AML-193 (cell line): Measurements from ENCODE around the gene ZMYND19.
"Not testable (repeated sequence)": the region's sequence is repeated elsewhere in the genome, so short reads cannot be mapped to it uniquely, and the experiment has no call there.

Experiments
- DNase-seq, 2 experiments: peaks; one replicate each; lab custom pipeline; 2025; lab: John Stamatoyannopoulos, UW

Gene ZMYND19

DNA sequence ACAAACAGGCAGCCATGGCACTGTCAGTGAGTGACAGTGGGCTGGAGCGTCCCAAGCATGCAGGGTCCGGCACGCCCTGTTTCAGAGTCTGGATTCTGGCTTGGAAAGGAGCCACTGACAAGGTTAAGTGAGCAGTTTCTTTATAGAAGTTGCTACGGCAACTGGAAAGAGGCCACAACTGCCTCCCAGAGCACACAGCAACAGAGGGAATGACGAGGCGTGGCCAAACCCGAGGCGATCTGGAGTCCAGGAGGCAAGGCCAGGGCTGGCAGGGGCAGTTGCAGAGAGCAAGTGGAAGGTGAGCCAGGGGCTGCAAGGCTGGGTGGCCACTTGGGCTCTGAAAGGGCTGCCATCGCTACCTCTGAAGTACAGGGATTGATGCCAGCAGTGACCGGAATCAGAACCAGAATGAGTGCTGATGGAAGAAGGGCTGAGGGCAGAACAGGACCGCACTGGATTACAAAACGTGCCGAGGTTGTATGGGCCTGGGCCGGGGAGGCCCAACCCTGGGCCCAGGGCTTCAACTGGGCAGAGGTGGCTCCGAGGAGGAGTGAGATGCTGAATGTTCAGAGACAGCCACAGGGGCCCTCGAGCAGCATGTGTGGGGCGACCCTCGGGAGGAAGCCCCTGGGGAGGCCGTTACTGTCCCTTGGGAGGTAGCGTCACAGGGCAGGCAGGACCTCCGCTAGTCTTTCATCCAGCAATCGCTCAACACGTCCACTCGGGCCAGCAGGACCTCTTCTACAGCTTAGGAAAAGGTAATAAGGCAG is 34.1 kb downstream of the ZMYND19 start:
- DNase-seq: no peak

DNA sequence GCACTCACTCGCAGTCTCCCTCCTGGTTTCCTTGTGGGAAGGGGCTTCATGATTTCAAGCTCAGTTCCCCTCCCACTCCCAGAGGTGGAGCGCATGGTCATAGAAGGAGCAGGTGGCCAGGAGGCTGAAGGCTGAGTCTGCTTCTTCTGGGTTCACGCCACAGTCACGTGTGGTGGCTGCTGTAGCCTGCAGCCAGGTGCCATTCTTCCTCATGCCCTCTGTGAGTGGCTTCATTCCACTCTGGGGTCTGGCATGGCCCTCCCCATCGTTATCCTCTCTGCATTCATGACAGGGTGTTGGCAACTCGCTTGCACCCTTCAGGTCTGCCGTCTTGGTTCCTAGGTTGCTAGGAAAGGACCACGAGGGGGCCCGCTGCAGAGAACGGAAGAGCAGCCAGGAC is 35.1 kb downstream of the ZMYND19 start:
- DNase-seq: no peak

DNA sequence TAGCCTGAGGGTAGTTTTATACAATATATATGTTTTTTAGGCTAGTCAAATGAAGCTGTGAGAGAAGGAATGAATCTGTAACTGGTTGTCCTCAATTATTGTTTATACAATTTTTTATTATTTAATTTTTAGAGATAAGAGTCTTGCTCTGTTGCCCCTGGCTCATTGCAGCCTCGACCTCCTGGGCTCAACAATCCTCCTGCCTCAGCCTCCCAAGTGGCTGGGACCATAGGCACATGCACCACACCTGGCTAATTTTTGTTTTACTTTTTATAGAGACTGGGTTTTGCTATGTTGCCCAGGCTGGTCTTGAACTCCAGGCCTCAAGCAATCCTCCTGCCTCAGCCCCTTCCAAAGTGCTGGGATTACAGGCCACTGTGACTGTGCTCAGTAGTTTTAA is 36.0 kb downstream of the ZMYND19 start:
- DNase-seq: no peak

DNA sequence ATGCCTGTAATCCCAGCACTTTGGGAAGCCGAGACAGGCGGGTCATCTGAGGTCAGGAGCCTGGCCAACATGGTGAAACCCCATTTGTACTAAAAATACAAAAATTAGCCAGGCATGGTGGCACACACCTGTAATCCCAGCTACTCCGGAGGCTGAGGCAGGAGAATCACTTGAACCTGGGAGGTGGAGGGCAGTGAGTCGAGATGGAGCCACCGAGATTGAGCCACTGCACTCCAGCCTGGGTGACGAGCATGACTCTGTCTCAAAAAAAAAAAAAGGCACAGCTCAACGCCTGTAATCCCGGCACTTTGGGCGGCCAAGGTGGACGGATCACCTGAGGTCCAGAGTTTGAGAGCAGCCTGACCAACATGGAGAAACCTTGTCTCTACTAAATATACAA is 36.7 kb downstream of the ZMYND19 start:
- DNase-seq: not testable (repeated sequence)

DNA sequence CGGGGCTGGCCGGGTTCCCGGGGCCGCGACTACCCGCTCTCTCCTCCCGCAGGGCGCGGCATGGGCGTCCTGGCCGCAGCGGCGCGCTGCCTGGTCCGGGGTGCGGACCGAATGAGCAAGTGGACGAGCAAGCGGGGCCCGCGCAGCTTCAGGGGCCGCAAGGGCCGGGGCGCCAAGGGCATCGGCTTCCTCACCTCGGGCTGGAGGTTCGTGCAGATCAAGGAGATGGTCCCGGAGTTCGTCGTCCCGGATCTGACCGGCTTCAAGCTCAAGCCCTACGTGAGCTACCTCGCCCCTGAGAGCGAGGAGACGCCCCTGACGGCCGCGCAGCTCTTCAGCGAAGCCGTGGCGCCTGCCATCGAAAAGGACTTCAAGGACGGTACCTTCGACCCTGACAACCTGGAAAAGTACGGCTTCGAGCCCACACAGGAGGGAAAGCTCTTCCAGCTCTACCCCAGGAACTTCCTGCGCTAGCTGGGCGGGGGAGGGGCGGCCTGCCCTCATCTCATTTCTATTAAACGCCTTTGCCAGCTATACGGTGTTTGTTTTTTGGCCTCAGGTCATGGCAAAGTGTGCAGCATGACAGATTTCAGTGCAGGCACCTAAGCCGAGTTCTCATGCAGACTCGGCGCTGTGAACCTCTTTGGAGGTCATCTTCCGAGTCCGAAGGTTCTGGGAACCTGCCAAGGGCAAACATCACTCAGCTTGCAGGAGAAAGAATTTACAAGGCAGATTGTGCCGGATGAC is 38.1 kb downstream of the ZMYND19 start:
- DNase-seq: no peak

DNA sequence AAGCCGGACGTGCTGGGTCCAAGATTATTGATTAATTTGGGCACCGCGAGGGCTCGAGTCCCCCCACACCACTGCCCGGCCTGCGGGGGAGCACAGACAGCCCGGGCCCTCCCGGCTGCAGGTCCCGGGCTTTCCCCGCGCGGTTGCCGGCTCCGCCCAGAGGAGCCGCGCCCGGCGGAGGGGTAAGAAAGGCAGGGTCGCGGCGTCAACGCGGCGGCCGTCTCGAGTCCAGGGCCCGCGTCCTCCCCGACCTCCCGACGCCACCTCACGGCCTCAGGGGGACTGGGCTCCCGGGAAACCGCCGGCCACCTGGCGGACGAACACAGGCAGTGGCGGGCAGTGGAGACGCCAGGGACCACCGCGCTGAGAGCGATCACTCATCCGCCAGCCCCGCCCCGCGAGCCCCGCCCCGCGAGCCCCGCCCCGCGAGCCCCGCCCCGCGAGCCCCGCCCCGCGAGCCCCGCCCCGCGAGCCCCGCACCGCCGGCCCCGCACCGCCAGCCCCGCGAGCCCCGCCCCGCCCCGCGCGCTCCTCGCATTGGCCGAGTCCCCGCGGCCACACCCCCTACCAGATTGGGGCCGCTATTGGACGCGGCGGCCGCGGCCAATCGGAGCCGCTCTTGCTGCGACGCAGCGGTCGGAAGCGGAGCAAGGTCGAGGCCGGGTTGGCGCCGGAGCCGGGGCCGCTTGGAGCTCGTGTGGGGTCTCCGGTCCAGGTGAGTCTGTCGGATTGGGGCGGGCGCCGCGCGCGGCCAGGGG is 38.9 kb downstream of the ZMYND19 start, which contains the start of gene MRPL41:
Gene MRPL41 (plus strand): TSS at position 616 of the 758 bp plus-strand sequence. CDS start 203 bp downstream, outside the sequence.
- DNase-seq: peak; percentile 53 to 67

DNA sequence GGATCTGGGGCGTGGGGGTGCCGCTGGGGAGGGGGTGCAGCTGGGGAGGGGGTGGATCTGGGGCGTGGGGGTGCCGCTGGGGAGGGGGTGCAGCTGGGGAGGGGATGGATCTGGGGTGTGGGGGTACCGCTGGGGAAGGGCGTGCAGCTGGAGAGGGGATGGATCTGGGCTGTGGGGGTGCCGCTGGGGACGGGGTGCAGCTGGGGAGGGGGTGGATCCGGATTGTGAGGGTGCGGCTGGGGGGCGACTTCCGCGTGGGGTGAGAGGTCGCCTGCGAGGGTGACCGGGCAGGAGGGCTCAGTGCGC is 39.4 kb downstream of the ZMYND19 start:
- not testable (repeated sequence) for DNase-seq

DNA sequence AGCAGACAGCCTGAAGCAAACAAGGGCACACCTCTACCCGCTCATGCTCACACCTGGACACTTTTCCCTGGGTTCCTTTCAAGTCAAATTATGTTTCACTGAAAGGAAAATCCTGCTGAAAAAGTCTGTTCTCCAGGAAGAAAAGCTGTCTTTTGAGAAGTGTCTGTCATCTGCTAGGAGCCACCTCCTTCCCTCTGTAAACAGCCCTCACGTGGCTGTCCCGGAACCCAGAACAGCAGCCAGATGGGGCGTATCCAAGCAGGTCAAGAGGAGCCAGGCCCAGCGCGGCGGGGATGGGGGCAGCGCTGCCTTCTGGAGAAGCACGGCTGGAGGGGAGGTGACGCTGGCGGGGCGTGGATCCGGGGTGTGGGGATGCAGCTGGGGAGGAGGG is 40.1 kb downstream of the ZMYND19 start, which contains the start of gene PNPLA7:
Gene PNPLA7 (minus strand): TSS at position 172 of the 391 bp plus-strand sequence. CDS start 205 bp downstream, outside the sequence.
- peak; percentile 52 to 58 for DNase-seq

DNA sequence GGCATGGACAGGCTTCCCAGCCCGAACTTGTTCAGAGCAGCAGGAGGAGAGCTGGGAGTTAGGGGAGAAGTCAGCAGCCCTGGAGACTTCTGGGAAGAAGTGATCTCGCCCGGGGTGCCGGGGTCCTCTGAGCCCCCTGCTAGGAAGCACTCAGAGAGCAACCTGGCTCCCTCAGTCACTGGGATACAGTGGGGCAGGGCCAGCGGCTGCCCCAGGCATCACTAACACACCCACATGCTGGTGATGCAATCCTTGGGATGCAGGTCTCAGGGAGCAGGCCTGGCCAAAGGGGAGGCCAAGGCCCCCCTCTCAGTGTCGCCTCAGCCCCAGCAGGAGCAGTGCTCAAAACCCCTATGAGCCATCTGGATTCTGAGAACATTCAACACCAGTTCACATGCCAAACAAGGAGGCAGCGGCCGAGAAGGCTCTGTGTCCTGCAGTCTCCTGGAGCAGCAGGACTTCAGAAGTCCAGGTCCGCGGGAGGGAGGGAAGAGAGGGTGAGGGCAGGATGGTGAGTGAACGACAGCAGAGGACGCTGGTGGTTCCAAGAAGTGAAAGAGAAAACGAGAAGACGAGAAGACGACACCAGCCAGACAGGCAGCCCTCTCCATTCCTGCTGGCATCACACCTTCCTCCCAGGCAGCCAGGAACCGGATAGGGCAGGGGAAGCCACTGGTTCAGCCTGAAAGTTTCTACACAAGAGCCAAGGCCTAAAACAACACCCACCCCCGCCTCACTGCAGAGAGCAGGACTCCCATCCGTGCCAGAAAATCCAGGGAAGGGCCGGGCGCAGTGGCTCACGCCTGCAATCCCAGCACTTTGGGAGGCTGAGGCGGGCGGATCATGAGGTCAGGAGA is 42.4 kb downstream of the ZMYND19 start:
- no peak for DNase-seq

DNA sequence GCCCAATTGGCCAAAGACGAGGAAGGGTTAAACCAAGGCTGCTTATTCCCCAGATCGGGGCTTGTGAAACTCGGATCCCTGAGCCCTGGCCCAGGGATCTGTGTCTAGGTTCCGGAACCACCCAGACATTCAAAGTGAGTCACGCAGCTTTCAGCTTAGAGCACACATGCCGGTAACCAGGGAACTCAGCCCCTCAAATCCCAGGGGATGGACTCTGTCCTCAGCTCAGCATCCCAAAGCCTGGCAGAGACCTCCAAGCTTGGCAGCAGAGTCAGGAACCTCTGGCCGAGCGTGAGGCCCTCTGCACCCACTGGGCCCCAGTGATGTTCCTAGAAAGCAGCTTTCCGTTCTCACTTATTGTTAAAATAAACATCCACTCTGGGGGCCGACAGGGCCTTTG is 45.2 kb downstream of the ZMYND19 start:
- no peak for DNase-seq

DNA sequence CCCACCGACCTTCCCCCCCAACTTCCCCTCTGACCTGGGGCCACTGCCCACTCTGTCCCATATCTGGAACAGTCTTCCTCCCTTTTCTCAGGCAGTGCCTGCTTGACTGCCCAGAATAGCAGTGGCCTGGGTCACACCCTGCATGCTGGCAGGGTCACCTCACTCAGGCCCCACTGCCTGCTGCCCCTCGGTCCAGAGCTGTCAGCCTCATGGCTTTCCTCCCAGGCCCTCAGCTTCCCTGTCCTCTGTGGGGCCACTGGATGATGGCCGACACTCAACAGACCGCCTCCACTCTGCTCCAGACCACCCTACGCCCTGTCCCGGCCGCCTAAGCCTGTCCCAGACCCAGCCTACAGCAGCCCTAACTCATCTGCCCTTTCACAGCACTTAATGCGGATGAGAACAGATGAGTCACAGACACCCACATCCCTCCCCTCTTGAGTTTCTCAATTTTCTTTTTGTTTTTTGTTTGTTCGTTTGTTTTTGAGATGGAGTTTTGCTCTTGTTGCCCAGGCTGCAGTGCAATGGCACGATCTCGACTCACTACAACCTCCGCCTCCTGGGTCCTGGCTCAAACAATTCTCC is 46.0 kb downstream of the ZMYND19 start:
- no peak for DNase-seq

DNA sequence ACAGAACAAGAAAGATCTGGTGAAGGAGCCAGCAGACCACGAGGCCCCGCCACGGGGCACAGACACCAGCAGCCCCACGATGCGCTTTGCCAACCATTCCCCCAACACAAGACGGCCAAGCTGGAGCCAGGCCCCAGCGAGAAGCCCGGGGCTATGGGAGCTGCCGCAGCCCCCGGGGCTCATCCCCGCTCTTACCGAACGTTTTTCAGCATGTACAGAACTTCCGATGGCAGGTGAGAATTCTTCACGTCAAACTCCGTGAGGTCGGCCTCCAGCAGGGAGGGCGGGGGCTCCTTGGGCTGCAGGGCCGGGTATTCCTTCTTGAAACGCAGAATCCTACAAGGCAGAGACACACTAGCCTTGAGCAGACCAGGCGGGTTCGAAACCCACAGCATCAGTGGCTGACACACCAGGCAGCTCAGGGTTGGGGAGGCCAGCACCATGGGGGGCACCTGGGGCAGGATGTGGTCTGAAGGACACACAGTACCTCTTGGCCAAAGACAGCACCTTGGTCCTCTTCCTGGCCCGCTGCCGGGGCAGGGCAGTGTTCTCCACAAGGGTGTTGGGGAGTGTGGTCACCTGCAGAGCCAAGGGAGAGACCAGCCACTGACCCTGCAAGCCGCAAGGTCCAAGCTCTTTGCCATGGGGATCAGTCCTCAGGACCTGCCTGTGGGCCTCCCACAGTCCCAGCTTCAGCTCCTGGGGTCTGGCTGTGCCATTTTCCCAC is 46.9 kb downstream of the ZMYND19 start:
- DNase-seq: no peak

DNA sequence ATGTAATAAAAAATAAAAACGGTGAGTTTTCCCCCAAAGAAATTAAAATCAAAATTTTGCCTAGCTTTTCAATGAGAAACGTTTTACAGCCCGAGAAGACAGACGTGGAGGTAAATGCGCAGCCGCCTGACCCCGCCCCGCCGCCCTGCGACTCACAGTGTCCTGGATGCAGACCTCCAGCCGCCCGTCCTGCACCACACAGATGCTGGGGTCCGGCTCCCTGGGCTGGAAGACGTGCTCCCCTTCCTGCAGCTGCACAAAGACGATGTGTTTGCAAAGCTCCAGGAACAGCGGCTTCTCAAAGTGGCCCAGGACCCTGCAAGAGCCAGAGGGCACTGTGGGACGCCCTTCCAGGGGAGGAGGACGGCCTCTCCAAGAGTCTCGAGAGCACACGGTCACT is 47.8 kb downstream of the ZMYND19 start:
- no peak for DNase-seq

DNA sequence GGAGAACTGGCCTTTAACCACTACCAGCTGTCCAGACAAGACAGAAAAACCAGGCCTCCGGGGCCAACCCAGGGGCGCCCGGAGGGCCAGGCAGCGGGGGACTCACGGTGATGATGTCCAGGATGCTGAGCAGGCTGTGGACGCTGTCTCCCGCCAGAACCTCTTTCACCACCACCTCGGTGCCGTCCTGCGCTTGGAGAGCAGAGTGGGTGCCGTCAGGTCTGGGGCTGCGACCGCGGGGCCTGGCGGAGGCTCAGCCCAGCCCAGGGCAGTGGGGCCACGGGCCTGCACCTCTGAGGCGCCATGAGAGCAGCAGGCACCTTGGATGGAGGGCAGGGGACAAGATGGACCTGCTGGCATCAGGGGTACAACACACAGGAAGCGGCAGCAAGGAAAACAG is 49.8 kb downstream of the ZMYND19 start:
- no peak for DNase-seq

DNA sequence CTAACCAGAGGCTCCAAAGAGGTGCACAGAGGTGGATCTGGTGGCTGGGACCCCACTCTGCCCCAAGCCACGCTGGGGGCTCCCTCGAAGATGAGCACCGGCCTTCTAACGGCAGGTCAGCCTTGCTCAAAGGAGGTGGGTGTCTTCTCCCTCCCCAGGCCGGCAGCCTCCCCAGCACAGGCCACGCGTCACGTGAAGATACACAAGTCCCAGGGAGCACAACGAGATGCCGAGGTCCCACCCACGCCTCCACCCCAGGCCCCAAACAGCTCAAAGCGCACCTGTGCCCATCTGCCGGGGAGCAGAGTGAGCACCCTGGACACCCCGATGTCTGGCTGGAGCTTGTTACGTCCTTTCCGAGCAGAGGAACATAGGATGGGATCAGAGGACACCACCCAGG is 52.3 kb downstream of the ZMYND19 start:
- DNase-seq: no peak

DNA sequence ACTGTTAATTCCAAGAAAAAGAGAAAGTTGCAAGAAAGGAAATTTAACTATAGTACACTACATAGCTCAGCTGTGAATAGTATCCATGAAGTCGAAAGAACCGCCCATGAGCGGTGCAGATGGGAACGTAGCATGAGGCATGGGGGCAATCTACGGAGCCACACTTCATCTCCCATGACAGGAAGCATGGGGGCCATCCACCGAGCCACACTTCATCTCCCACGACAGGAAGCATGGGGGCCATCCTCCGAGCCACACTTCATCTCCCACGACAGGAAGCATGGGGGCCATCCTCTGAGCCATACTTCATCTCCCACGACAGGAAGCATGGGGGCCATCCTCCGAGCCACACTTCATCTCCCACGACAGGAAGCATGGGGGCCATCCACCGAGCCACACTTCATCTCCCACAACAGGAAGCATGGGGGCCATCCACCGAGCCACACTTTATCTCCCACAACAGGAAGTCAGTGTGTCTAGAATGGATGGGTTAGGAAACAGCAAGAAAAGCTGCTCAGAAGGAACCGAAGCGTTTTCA is 53.6 kb downstream of the ZMYND19 start:
- DNase-seq: not testable (repeated sequence)

DNA sequence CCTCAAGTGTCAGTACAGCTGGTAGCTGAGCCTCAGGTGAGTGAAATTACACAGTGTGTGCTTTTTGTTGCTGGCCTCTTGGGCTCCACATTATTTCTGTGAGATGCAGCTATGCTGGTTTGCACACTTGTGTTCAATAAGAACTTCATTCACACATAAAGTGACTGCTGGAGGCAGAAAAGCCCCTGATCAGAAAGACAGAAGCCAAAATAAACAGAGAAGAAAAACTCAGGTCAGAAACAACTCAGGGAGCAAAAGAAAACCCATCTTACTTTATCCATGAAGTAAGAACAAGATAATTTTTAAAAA is 55.2 kb downstream of the ZMYND19 start:
- no peak for DNase-seq

DNA sequence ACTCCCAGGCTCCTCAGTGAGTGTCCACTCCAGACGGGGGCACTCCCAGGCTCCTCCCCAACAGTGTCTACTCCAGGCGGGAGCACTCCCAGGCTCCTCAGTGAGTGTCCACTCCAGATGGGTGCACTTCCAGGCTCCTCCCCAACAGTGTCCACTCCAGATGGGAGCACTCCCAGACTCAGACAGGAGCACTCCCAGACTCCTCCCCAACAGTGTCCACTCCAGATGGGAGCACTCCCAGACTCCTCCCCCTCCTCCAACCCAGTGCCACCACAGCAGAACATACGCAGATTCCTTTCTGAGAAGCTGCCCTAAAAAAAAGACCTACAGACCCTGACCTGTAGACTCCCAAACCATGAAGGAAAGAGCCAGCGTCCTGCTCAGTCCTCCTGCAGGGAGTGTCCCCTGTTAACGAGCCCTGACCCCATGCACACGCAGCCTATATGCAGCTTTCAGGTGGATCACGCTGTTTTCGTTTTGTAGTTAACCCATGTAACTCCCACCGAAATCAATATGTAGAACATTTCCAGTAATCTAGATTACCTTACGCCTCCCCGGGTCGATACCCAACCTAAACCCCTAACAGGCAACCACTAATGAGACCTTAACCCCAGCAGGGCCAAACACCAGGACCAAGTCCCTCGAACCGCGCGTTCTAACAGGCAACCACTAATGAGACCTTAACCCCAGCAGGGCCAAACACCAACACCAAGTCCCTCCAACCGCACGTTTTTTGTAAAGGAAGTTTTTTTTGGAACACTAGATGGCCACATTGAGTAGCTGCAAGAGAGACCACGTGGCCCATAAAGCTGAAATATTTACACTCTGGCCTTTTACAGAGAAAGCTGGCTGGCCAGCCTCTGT is 55.8 kb downstream of the ZMYND19 start:
- peak; percentile 68 to 75 for DNase-seq

DNA sequence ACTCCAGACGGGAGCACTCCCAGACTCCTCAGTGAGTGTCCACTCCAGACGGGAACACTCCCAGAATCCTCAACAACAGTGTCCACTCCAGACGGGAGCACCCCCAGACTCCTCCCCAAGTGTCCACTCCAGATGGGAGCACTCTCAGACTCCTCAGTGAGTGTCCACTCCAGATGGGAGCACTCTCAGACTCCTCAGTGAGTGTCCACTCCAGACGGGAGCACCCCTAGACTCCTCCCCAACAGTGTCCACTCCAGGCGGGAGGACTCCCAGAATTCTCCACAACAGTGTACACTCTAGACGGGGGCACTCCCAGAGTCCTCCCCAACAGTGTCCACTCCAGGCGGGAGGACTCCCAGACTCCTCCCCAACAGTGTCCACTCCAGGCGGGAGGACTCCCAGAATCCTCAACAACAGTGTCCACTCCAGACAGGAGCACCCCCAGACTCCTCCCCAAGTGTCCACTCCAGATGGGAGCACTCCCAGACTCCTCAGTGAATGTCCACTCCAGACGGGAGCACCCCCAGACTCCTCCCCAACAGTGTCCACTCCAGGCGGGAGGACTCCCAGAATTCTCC is 57.3 kb downstream of the ZMYND19 start:
- not testable (repeated sequence) for DNase-seq
